Large intestine (tissue), 3 donors: ENCODE data around the gene ZRANB1. TPM values are rescaled to one million over a fixed set of nuclear protein-coding genes. Genes with fewer than 3 reads are reported as not detected.

Source experiments
- DNase-seq, 2 donors: peaks; one replicate each; pipeline versions ENCODE4 v3.0.0 to v3.0.0-alpha.2; 2013
- H3K27ac ChIP-seq: one replicate; pipeline ENCODE4 v1.5.1; 2013; ENCODE audit warnings: low read length
- H3K27me3 ChIP-seq: 2 replicates; pipeline ENCODE4 v1.6.1; 2013; ENCODE audit warnings: low read length; ENCODE audit not compliant: control insufficient read depth, insufficient read depth
- H3K36me3 ChIP-seq: 2 replicates; pipeline ENCODE4 v1.6.1; 2013; ENCODE audit warnings: low read length; ENCODE audit not compliant: control insufficient read depth, insufficient read depth
- H3K4me1 ChIP-seq: one replicate; pipeline ENCODE4 v1.6.1; 2013; ENCODE audit warnings: low read length; ENCODE audit not compliant: control insufficient read depth, insufficient read depth
- H3K4me3 ChIP-seq: one replicate; pipeline ENCODE4 v1.5.1; 2013; ENCODE audit warnings: low read length
- H3K9me3 ChIP-seq: one replicate; pipeline ENCODE4 v1.6.1; 2013; ENCODE audit warnings: mild to moderate bottlenecking, low read depth, low read length, moderate library complexity; ENCODE audit not compliant: control insufficient read depth
- WGBS: methylation state at CpG from one replicate; pipeline ENCODE4 v1.1.5; 2013; ENCODE audit warnings: low lambda C conversion rate; ENCODE audit not compliant: insufficient coverage; 5-methylcytosine and 5-hydroxymethylcytosine counted together
- polyA plus RNA-seq: library from polyadenylated mRNA; unstranded; fragments of 120-200 nt; gene quantifications from one replicate; pipeline ENCODE4 v1.2.1, GENCODE V29; 2013

Gene ZRANB1
- polyA plus RNA-seq, 1 donor: 17.4 TPM

DNA sequence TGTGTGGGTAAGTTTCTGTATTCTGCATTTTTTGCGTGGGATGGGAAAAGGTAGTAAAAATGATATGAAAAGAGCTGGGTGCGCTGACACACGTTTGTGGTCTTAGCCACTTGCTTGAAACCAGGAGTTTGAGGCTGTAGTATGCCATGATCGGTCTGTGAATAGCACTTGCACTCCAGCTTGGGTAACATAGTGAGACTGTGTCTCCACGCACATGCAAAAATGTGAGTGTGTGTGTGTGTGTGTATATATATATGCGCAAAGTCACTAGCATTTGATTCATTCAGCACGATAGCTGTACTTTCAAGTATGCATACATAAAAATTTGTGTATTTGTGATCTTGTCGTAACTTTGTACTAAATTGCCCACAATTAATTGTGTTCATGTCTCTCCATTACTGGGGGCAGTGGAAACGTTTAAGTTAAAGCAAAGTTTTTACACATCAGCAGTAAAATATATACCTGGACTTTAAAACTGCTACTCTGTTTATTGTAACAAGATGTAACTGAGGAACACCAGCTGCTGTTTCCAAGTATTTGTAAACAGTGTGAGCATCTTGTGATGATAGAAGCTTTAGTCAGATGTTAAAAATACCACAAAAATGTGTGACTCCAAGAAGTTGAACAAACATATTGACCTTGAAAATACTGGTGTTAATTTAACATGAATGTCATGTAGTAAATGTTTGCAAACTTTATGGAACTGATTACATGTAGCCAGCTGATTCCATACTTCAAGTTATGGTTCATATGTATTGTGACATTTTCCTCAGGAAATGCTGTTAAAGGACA is 1.6 kb downstream of the ZRANB1 start:
- Histone ChIP-seq H3K4me1 (no peaks in the 10 kb centered on the region), H3K27ac (no peak overlapping the region), H3K9me3 (no peaks in the 10 kb centered on the region), H3K4me3 (no peak overlapping the region), H3K27me3 (no peaks in the 10 kb centered on the region), H3K36me3 (peaks cover 12% of the 10 kb centered on the region)
- 69% methylated on average over 5 of the region's 9 CpGs for WGBS
- DNase-seq: peak in 1 of 2 donors; percentile 24

- Histone ChIP-seq H3K4me3 (no peak overlapping the region), H3K36me3 (peaks cover 18% of the 10 kb centered on the region), H3K9me3 (no peaks in the 10 kb centered on the region), H3K4me1 (no peaks in the 10 kb centered on the region), H3K27me3 (no peaks in the 10 kb centered on the region), H3K27ac (no peak overlapping the region)
- WGBS: 63% methylated on average over 1 of the region's 2 CpGs
- no peak for DNase-seq
Observed at GRCh38 chr10:124944982-124945381, 3.1 kb downstream of the ZRANB1 start.

GRCh38 chr10:124946945-124947344 is 5.0 kb downstream of the ZRANB1 start:
- Histone ChIP-seq H3K27me3 (no peaks in the 10 kb centered on the region), H3K36me3 (peaks cover 18% of the 10 kb centered on the region), H3K4me3 (no peak overlapping the region), H3K9me3 (no peaks in the 10 kb centered on the region), H3K27ac (peak overlapping the region; percentile 41), H3K4me1 (peaks cover under 1% of the 10 kb centered on the region)
- peak; percentile 10 to 34 for DNase-seq
- WGBS: no CpG with 5 or more reads among the region's 2 CpGs

DNA sequence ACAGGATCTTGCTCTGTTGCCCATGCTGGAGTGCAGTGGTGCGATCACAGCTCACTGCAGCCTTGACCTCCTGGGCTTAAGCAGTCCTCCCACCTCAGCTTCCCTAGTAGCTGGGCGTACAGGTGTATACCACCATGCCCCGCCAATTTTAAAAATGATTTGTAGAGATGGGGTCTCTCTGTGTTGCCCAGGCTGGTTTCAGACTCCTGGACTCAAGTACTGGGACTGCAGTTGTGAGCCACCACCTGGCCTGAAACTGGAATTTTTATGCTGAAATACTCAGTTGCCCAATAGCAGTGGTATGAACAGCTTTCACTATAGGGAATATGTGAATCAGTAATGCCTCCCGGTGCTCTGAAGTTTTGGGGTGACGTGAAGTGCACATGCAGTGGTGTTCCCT is 7.6 kb downstream of the ZRANB1 start:
- WGBS: 100% methylated on average over 1 of the region's 5 CpGs
- peaks cover 2% of the 10 kb centered on the region for H3K4me1 ChIP-seq
- peaks cover 16% of the 10 kb centered on the region for H3K36me3 ChIP-seq
- H3K27me3 ChIP-seq: no peaks in the 10 kb centered on the region
- no peak for DNase-seq
- no peak overlapping the region for H3K27ac ChIP-seq
- H3K4me3 ChIP-seq: no peak overlapping the region
- H3K9me3 ChIP-seq: no peaks in the 10 kb centered on the region

GRCh38 chr10:124952123-124952522 is 10.2 kb downstream of the ZRANB1 start:
- Histone ChIP-seq H3K36me3 (peaks cover 10% of the 10 kb centered on the region), H3K4me1 (peaks cover 2% of the 10 kb centered on the region), H3K9me3 (no peaks in the 10 kb centered on the region), H3K27ac (no peak overlapping the region), H3K4me3 (no peak overlapping the region), H3K27me3 (no peaks in the 10 kb centered on the region)
- DNase-seq: peak in 1 of 2 donors; percentile 24
- 80% methylated on average over 1 of the region's 6 CpGs for WGBS

- Histone ChIP-seq H3K4me3 (no peak overlapping the region), H3K27me3 (no peaks in the 10 kb centered on the region), H3K36me3 (peaks cover 10% of the 10 kb centered on the region), H3K27ac (no peak overlapping the region), H3K4me1 (peaks cover 2% of the 10 kb centered on the region), H3K9me3 (no peaks in the 10 kb centered on the region)
- DNase-seq: no peak
- WGBS: no CpG with 5 or more reads among the region's 3 CpGs
Observed at GRCh38 chr10:124953421-124953820, 11.5 kb downstream of the ZRANB1 start.

DNA sequence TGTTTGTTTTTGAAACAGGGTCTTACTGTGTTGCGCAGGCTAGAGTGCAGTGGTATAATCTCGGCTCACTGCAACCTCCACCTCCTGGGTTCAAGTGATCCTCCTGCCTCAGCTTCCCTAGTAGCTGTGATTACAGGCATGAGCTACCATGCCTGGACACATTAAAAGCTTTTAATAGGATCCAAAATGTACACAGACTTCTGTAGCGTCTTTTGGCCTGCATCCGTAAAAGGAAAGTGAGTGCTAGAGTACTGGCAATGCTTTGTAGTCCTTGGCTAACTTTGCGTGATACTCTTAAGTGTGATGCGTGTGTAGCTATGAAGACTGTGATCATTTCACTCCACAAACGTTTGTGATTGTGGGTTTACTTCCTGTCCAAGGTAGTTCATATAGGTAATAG is 13.3 kb downstream of the ZRANB1 start:
- WGBS: no CpG with 5 or more reads among the region's 7 CpGs

GRCh38 chr10:124955868-124956267 is 13.9 kb downstream of the ZRANB1 start:
- peaks cover 2% of the 10 kb centered on the region for H3K4me1 ChIP-seq
- WGBS: 93% methylated on average over 4 of the region's 10 CpGs
- H3K27me3 ChIP-seq: no peaks in the 10 kb centered on the region
- peaks cover 4% of the 10 kb centered on the region for H3K36me3 ChIP-seq
- H3K4me3 ChIP-seq: no peak overlapping the region
- no peak overlapping the region for H3K27ac ChIP-seq
- DNase-seq: no peak
- H3K9me3 ChIP-seq: no peaks in the 10 kb centered on the region

More for the DNA sequence above, 13.3 kb downstream of the ZRANB1 start:
- H3K9me3 ChIP-seq: no peaks in the 10 kb centered on the region
- peaks cover 2% of the 10 kb centered on the region for H3K4me1 ChIP-seq
- no peak overlapping the region for H3K27ac ChIP-seq
- H3K36me3 ChIP-seq: peaks cover 4% of the 10 kb centered on the region
- no peaks in the 10 kb centered on the region for H3K27me3 ChIP-seq
- DNase-seq: no peak
- H3K4me3 ChIP-seq: no peak overlapping the region

- Histone ChIP-seq H3K36me3 (peaks cover 4% of the 10 kb centered on the region), H3K4me1 (peaks cover 2% of the 10 kb centered on the region), H3K27ac (no peak overlapping the region)
Observed at GRCh38 chr10:124956764-124957163, 14.8 kb downstream of the ZRANB1 start.

GRCh38 chr10:124957404-124957947 is 15.6 kb downstream of the ZRANB1 start:
- Histone ChIP-seq H3K36me3 (peaks cover 4% of the 10 kb centered on the region), H3K27ac (no peak overlapping the region), H3K27me3 (no peaks in the 10 kb centered on the region), H3K4me1 (no peaks in the 10 kb centered on the region), H3K9me3 (no peaks in the 10 kb centered on the region), H3K4me3 (no peak overlapping the region)
- WGBS: no CpG with 5 or more reads among the region's 7 CpGs
- no peak for DNase-seq

More at GRCh38 chr10:124956764-124957163, 14.8 kb downstream of the ZRANB1 start:
- no peak overlapping the region for H3K4me3 ChIP-seq
- DNase-seq: no peak
- WGBS: 100% methylated on average over 1 of the region's 1 CpG
- H3K9me3 ChIP-seq: no peaks in the 10 kb centered on the region
- no peaks in the 10 kb centered on the region for H3K27me3 ChIP-seq
